Activated CD8-positive, alpha-beta memory T cell treated with anti-CD3 and anti-CD28 coated beads for 4 hours (primary cell): ENCODE results near the gene TUBGCP2.

ENCODE experiments used
- DNase-seq, 2 donors: peaks; one replicate each; pipeline ENCODE4 v3.0.0-alpha.2; 2020; ENCODE audit warnings: low read depth in 2 of 2

TUBGCP2 gene

GRCh38 chr10:133343558-133343957 is 34.9 kb upstream of the TUBGCP2 start:
- DNase-seq: no peak

GRCh38 chr10:133342942-133343341 is 34.3 kb upstream of the TUBGCP2 start:
- no peak for DNase-seq

- DNase-seq: no peak
Measured at GRCh38 chr10:133341983-133342382, 33.3 kb upstream of the TUBGCP2 start.

- no peak for DNase-seq
Measured at GRCh38 chr10:133339708-133340380, 31.2 kb upstream of the TUBGCP2 start.

GRCh38 chr10:133338080-133339071 is 29.7 kb upstream of the TUBGCP2 start:
- no peak for DNase-seq

GRCh38 chr10:133337370-133337725 is 28.7 kb upstream of the TUBGCP2 start:
- DNase-seq: no peak

- peak; percentile 55 to 57 for DNase-seq
Measured at GRCh38 chr10:133336577-133337369, 28.1 kb upstream of the TUBGCP2 start, which contains the start of gene CALY. Gene CALY (minus strand): TSS chr10:133336896. CDS start chr10:133328989, 7,907 bp downstream.

- DNase-seq: no peak
Measured at GRCh38 chr10:133336118-133336576, 27.5 kb upstream of the TUBGCP2 start.

GRCh38 chr10:133335246-133336117 is 26.8 kb upstream of the TUBGCP2 start:
- DNase-seq: peak; percentile 63 to 71

GRCh38 chr10:133334503-133335245 is 26.0 kb upstream of the TUBGCP2 start:
- DNase-seq: peak in 1 of 2 donors; percentile 24

GRCh38 chr10:133332936-133333699 is 24.4 kb upstream of the TUBGCP2 start:
- DNase-seq: no peak

- peak; percentile 71 to 76 for DNase-seq
Measured at GRCh38 chr10:133329491-133330202, 21.0 kb upstream of the TUBGCP2 start.

GRCh38 chr10:133328358-133329343 is 20.0 kb upstream of the TUBGCP2 start:
- no peak for DNase-seq

- no peak for DNase-seq
Measured at GRCh38 chr10:133327651-133328357, 19.1 kb upstream of the TUBGCP2 start.

GRCh38 chr10:133326745-133327650 is 18.3 kb upstream of the TUBGCP2 start:
- DNase-seq: no peak

- DNase-seq: no peak
Measured at GRCh38 chr10:133326223-133326551, 17.5 kb upstream of the TUBGCP2 start.
